NCI-H187 (cell line): Measurements from ENCODE around the gene MRPL10.

Experiments used
- DNase-seq, 2 experiments: peaks; one replicate each; lab custom pipeline; 2025; lab: John Stamatoyannopoulos, UW

MRPL10 gene

GRCh38 chr17:47812146-47812920 is 19.0 kb downstream of the MRPL10 start:
- no peak for DNase-seq

GRCh38 chr17:47811709-47812108 is 19.6 kb downstream of the MRPL10 start:
- no peak for DNase-seq

GRCh38 chr17:47810901-47811635 is 20.3 kb downstream of the MRPL10 start:
- no peak for DNase-seq

- DNase-seq, result no peak
These were observed 21.0 kb downstream of the MRPL10 start for GRCh38 chr17:47810200-47810821.

GRCh38 chr17:47808830-47809480 is 22.4 kb downstream of the MRPL10 start:
- DNase-seq, result no peak

- no peak for DNase-seq
These were observed 23.1 kb downstream of the MRPL10 start for GRCh38 chr17:47808036-47808829.

- no peak for DNase-seq
These were observed 23.9 kb downstream of the MRPL10 start for GRCh38 chr17:47807421-47807820.

GRCh38 chr17:47806913-47807255 is 24.5 kb downstream of the MRPL10 start:
- DNase-seq, result no peak

GRCh38 chr17:47806026-47806912 is 25.1 kb downstream of the MRPL10 start:
- no peak for DNase-seq

GRCh38 chr17:47804461-47804860 is 26.9 kb downstream of the MRPL10 start:
- DNase-seq, result no peak

GRCh38 chr17:47803751-47804150 is 27.6 kb downstream of the MRPL10 start:
- DNase-seq, result no peak

GRCh38 chr17:47803201-47803600 is 28.1 kb downstream of the MRPL10 start:
- no peak for DNase-seq

GRCh38 chr17:47802341-47803022 is 28.9 kb downstream of the MRPL10 start:
- DNase-seq, result peak in 1 of 2 experiments; percentile 35

- no peak for DNase-seq
These were observed 29.4 kb downstream of the MRPL10 start for GRCh38 chr17:47801906-47802305.

GRCh38 chr17:47801176-47801765 is 30.1 kb downstream of the MRPL10 start:
- DNase-seq, result no peak

- no peak for DNase-seq
These were observed 30.7 kb downstream of the MRPL10 start for GRCh38 chr17:47800686-47801085.

GRCh38 chr17:47797797-47798196 is 33.5 kb downstream of the MRPL10 start:
- DNase-seq, result no peak

GRCh38 chr17:47792979-47793378 is 38.4 kb downstream of the MRPL10 start:
- DNase-seq, result no peak

- DNase-seq, result no peak
These were observed 38.9 kb downstream of the MRPL10 start for GRCh38 chr17:47792457-47792856.

- no peak for DNase-seq
These were observed 40.3 kb downstream of the MRPL10 start for GRCh38 chr17:47791025-47791424.
